NOMO-1 treated with dmso at 0.1 percent for 144 hours (cell line): ENCODE results near the gene EMX1.
"Not testable (repeated sequence)": the region's sequence is repeated elsewhere in the genome, so short reads cannot be mapped to it uniquely, and the experiment has no call there.

Experiments
- DNase-seq: peaks from one replicate; lab custom pipeline; 2025; ENCODE audit not compliant: unreplicated experiment; lab: John Stamatoyannopoulos, UW

Gene EMX1

GRCh38 chr2:72900191-72900825, 17.0 kb upstream of the EMX1 start:
- no peak for DNase-seq

DNA sequence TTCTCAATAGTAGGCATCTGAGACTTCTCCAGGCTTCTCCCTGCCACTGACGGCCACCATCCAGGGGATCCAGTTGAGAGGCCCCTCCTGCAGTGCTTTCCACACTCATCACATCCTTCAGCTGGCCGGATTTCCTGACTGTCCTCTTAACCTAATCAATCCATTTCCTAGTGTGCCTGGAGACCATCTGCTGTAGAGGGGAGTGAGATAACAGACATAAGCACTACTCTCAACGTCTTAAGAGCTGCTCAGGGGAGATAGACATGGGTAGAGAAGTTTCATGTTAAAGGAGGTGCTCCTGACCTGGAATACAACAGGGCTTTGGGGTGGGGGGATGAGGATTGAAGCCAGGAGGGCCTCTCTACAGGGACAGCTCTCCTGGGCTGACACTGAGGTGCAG, 15.9 kb upstream of the EMX1 start:
- DNase-seq = no peak

GRCh38 chr2:72907369-72907768, 9.9 kb upstream of the EMX1 start:
- not testable (repeated sequence) for DNase-seq

- no peak for DNase-seq
Measured at GRCh38 chr2:72908741-72909140, 8.6 kb upstream of the EMX1 start.

DNA sequence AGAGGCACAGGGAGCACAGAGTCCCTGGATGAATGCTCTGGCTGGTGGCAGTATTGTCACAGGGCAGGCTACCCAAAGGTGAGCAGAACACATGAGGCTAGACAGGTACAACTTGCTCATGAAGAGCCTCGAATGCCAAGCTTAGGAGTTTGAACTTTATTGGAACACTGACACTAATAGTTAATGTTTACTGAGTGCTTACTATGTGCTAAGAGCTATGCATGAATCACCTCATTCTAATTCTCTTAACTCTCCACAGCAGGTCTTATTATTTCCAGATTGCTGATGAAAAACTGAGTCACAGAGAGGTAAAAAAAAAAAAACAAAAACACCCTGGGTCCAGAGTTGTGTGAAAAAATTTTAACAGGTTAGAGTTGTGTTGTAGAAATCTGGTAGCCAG, 6.1 kb upstream of the EMX1 start:
- no peak for DNase-seq

DNA sequence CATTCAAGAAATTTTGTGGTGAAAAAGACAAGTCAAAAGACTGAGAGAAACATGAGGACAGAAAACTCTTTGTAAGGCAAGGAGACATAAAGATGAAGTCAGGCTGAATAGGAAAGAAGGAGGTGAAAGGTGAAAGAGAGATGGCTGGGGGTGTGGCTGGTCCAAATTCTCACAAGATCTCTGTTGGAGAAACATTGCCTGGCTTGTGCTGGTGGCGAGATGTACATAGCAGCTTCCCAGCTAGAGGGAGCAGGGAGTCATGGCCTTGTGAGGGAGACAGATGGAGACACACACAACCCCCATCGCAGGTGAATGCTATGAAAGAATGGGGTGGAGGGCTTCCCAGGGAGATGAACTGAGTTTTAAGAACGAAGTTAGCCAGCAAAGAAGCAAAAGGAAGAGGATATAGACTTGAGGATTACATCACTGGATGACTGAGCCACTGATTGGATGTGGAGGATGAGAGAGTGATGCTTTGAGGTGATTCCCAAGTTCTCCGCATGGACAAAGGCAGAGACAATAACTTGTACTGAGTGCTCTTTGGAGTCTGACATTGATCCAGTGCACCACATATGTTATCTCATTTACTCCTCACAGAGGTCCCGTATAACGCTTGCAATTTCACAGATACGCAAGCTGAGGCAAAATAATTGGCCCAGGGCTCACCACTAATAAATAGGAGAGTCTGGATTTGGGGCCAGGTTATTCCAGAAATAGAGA, 3.7 kb upstream of the EMX1 start:
- no peak for DNase-seq

DNA sequence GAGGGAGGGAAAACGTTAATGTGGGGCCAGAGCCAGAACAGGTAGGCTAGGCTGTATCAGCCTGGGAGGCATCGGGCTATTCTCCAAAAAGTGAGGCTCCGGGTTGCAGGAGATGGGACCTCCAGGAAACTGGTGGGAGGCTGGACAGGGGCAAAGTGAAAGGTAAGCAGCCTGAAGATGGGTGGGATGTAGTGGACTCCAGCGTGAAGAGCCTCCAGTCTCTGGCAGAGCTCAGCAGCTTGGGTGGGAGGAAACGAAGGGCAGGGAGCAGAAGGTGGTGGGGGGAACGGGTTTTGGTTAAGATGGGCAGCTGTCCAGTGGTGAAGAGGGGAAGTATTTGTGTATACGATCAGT, 3.1 kb upstream of the EMX1 start:
- DNase-seq = no peak

GRCh38 chr2:72914589-72915319, 2.6 kb upstream of the EMX1 start:
- DNase-seq = no peak

GRCh38 chr2:72915320-72915906, 1.9 kb upstream of the EMX1 start:
- no peak for DNase-seq

- no peak for DNase-seq
Measured at GRCh38 chr2:72915907-72916742, 1.2 kb upstream of the EMX1 start.

DNA sequence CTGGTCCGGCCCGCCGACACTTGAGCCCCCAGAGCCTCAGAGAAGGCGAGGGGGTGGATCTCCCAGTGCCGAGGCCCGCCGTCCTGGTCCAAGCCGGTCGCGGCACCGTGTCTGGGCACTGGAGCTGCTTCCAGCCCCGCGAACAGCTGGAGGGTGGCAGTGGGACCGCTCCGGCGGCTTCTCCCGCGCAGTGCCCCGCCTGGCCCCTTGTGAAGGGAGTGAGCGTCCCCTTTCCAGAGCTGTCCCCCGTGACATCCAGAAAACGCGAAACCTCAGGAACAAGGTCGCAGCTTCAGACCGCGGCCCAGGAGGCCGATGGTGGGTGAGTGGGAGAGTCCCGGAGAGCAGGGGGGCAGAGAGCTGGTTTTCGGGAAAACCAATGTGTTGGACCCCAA, 579 bp upstream of the EMX1 start:
- no peak for DNase-seq

DNA sequence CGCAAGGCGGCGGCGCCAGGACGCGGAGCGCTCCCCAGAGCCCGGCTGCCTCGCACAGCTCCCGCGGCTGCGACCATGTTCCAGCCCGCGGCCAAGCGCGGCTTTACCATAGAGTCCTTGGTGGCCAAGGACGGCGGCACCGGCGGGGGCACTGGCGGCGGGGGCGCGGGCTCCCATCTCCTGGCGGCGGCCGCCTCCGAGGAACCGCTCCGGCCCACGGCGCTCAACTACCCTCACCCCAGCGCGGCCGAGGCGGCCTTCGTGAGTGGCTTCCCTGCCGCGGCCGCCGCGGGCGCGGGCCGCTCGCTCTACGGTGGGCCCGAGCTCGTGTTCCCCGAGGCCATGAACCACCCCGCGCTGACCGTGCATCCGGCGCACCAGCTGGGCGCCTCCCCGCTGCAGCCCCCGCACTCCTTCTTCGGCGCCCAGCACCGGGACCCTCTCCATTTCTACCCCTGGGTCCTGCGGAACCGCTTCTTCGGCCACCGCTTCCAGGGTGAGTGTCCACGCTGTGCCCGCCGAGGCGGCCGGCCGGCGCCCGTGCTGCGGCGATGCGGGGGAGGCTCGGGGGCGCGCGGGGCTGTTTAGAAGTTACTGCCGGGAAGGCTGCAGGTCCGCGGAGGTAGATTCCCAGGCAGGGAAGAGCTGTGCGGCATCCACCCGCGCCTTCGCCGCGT, 696 bp downstream of the EMX1 start:
- DNase-seq = no peak

GRCh38 chr2:72919414-72920317, 2.3 kb downstream of the EMX1 start:
- DNase-seq = no peak

DNA sequence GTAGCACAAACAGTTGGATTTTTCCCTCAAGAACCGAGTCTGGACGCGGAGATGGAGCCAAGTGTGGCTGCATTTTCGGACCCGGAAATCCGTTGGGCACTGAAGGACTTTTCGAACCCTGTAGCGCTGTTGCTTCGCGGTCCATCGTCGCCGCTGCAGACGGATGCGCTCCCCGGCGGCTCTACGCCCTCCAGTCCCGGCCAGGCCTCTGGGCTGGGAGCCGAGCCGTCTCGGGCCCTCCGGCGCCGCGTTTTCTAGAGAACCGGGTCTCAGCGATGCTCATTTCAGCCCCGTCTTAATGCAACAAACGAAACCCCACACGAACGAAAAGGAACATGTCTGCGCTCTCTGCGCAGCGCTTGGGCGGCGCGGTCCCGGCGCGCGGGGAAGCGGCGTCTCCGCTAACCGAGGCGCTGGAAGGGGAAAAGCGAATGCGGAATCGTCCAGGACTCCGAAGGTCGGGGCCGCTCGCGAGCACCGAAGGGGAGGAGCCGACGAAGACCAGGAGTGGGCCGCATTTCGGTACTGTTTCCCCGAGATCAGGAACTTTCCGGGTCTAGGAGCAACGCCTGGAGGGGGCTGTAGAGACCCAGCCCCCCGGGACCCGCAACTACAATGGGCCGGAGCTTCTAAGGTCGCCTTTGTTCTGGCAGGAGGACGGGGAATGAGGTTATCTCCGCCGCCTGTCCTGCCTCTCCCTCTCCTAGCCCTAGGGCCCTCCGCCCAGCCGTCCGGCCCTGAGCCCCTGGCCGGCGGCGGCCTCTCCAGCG, 3.2 kb downstream of the EMX1 start:
- DNase-seq = no peak

DNA sequence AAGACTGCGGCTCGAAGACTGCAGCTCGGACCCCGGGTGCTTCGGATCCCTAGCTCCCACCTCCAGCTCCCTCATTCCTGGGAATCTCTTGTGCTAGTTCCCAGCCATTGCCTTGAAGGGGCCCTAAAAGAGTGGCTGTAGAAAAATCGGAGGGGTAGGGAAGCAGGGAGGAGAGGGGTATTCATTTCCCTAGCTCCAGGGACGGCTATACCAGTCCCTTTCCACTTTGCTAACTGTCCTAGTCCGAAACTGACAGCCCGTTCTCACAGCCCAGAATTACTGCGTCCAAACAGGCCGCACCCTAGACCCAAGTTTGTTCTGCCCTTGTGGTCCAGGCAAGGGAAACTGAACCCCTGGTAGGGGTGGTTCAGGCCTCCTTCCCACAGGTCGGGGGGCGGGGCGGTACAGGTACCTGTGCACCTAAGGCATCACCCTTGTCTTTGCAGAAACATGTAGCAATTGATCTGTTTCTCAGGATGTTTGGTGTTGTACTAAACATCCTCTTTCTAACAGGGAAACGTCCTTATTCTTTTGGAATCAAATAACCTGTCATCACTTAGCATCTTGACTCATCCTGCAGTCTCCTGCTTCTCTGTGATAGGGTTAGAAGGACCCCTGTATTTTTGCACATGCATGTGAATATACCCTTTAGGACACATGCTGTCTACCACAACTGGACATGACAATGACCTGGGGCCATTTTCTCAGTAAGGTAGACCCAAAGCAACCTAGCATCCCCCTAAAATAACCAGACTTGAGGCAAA, 4.0 kb downstream of the EMX1 start:
- no peak for DNase-seq

DNA sequence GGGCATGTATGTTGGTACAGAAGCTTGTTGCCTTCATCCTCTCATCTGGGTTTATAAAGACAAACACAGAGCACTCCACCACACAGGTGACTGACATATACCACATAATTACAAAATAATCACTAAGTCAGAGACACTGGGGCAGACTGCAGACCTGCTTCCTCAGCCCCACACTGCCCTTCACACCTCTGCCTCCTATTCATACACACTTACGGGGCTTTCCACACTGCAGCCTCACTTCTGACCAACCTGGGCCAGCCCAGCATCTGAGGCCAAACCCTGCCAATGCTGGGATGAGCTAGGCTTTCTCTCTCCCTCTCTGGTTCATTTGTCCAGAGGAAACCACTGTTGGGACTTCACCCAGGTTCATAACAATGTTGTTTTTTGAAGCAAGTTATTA, 4.5 kb downstream of the EMX1 start:
- no peak for DNase-seq

DNA sequence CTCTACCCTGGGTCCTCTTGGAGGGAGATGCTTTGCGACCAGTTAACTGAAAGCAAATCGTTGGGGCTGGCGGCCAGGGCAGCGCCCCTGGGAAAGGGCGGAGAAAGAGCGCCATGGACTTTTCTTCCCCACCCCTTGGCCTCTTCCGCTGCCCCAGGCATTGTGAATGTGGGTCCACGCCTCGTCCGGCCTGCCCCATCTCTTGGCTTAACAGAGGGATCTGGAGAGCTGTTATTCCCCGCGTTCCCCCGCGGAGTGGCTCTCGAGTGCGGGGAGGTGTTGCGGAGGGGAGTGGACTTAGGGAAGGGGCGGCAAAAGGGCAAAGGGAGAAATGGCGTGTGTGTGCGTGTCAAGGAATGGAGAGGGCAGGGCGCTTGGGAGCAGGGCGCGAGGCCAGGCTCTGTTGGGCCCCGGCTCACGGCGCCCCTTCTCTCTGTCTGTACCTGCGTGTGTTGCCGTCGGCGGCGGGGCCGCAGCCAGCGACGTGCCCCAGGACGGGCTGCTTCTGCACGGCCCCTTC, 6.6 kb downstream of the EMX1 start:
- DNase-seq = no peak
